SK-N-SH treated with all-trans-retinoic acid at 6 μM for 48 hours (cell line): ENCODE measurements around the gene SH3PXD2A.

Source experiments
- CSRNP3 ChIP-seq: fragments of 250-450 bp; sonication (Bioruptor Pico); IDR thresholded peaks from 2 replicates; pipeline ENCODE4 v1.5.1; 2021; ENCODE audit warnings: mild to moderate bottlenecking, moderate library complexity
- ESRRG ChIP-seq: fragments of 250-450 bp; sonication (Bioruptor Pico); IDR thresholded peaks from 2 replicates; pipeline ENCODE4 v1.6.1; 2021; ENCODE audit warnings: mild to moderate bottlenecking
- ISL1 ChIP-seq: fragments of 250-450 bp; sonication (Bioruptor Pico); IDR thresholded peaks from 2 replicates; pipeline ENCODE4 v2.1.2; 2022; ENCODE audit warnings: mild to moderate bottlenecking, moderate library complexity
- PATZ1 ChIP-seq: fragments of 250-450 bp; sonication (Bioruptor Pico); IDR thresholded peaks from 2 replicates; pipeline ENCODE4 v1.8.0; 2020; ENCODE audit warnings: mild to moderate bottlenecking, moderate library complexity, borderline replicate concordance
- PPARA ChIP-seq: fragments of 250-450 bp; sonication (Bioruptor Pico); IDR thresholded peaks from 2 replicates; pipeline ENCODE4 v1.5.0; 2020; ENCODE audit warnings: mild to moderate bottlenecking, borderline replicate concordance
- RARB ChIP-seq: fragments of 250-450 bp; sonication (Bioruptor Pico); IDR thresholded peaks from 2 replicates; pipeline ENCODE4 v1.8.0; 2021; ENCODE audit warnings: mild to moderate bottlenecking, moderate library complexity
- SNAI2 ChIP-seq: fragments of 250-450 bp; sonication (Bioruptor Pico); IDR thresholded peaks from 2 replicates; pipeline ENCODE4 v1.5.0; 2020; ENCODE audit warnings: mild to moderate bottlenecking, moderate library complexity
- TSHZ2 ChIP-seq: fragments of 250-450 bp; sonication (Bioruptor Pico); IDR thresholded peaks from 2 replicates; pipeline ENCODE4 v1.5.0; 2020; ENCODE audit warnings: mild to moderate bottlenecking, moderate library complexity
- ZFP3 ChIP-seq: fragments of 250-450 bp; sonication (Bioruptor Pico); IDR thresholded peaks from 2 replicates; pipeline ENCODE4 v1.5.0; 2020; ENCODE audit warnings: mild to moderate bottlenecking, moderate library complexity
- ZFP30 ChIP-seq: fragments of 450-650 bp; formaldehyde crosslinking; IDR thresholded peaks from 2 replicates; pipeline ENCODE4 v1.5.0; 2022; ENCODE audit warnings: mild to moderate bottlenecking, moderate library complexity
- TF ChIP-seq, protein P1 (sequence below): fragments of 250-450 bp; sonication (Bioruptor Pico); IDR thresholded peaks from 2 replicates; pipeline ENCODE4 v1.5.1; 2020; ENCODE audit warnings: low read depth, mild to moderate bottlenecking, moderate library complexity

DNA sequence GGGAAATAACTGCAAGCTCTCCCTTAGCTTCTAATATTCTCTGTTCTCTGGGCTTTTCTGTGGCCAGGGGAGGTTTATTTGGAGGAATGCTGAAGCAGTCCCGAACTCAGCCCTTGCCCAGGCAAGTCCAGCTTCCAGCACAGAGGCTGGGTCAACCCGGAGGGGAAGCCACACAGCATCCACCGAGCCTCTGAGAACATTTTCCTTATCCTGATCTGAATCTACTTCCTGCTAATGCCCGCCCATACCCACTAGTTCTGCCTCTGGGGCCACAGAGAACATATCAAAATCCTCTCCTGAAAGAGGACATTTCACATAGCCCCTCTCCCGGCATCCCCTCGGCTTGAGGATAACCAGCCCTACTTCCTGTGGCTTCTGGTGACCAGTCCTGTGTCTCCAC is 31.1 kb downstream of the SH3PXD2A start:
- TF ChIP-seq, protein P1, sequence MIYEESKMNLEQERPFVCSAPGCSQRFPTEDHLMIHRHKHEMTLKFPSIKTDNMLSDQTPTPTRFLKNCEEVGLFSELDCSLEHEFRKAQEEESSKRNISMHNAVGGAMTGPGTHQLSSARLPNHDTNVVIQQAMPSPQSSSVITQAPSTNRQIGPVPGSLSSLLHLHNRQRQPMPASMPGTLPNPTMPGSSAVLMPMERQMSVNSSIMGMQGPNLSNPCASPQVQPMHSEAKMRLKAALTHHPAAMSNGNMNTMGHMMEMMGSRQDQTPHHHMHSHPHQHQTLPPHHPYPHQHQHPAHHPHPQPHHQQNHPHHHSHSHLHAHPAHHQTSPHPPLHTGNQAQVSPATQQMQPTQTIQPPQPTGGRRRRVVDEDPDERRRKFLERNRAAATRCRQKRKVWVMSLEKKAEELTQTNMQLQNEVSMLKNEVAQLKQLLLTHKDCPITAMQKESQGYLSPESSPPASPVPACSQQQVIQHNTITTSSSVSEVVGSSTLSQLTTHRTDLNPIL, result no peak
- TF ChIP-seq PPARA, result no peak
- no peak for TF ChIP-seq ZFP3 (CRISPR knock-in tag)
- no peak for TF ChIP-seq ESRRG
- TF ChIP-seq PATZ1 (CRISPR knock-in tag), result no peak
- TF ChIP-seq CSRNP3, result no peak
- TF ChIP-seq RARB (CRISPR knock-in tag), result no peak
- no peak for TF ChIP-seq SNAI2 (CRISPR knock-in tag)
- no peak for TF ChIP-seq ZFP30 (CRISPR knock-in tag)
- no peak for TF ChIP-seq ISL1 (CRISPR knock-in tag)
- TF ChIP-seq TSHZ2, result no peak
